ENCODE measurements around the gene PALM. TPM values are rescaled to one million over a fixed set of nuclear protein-coding genes. Genes with fewer than 3 reads are reported as not detected.

The PALM gene
- total and polyA plus RNA-seq, 5 experiments from 2014 or later = not detected

- H3K27ac Mint-ChIP-seq = peak overlapping the region in 4 of 10 donors; percentile 17 to 91 (median 74)
- no peaks in the 10 kb centered on the region for H3K9me3 Mint-ChIP-seq
- peak overlapping the region in 4 of 10 donors; percentile 14 to 47 (median 39) for H3K4me3 Mint-ChIP-seq
- POLR2A ChIA-PET = no interaction called here
- ATAC-seq (no peak), DNase-seq (no peak)
- H3K27me3 Mint-ChIP-seq = peaks cover 0 to 14% (median 6%) of the 10 kb centered on the region in 5 donors
- peaks cover 0 to 12% (median 7%) of the 10 kb centered on the region in 4 donors for H3K4me1 Mint-ChIP-seq
- no peaks in the 10 kb centered on the region for H3K36me3 Mint-ChIP-seq
These were observed 79.9 kb downstream of the PALM start for GRCh38 chr19:788686-788982.

GRCh38 chr19:788983-789700 is 80.4 kb downstream of the PALM start:
- peaks cover 0 to 14% (median 6%) of the 10 kb centered on the region in 5 donors for H3K27me3 Mint-ChIP-seq
- H3K4me1 Mint-ChIP-seq = peaks cover 0 to 12% (median 7%) of the 10 kb centered on the region in 4 donors
- ATAC-seq = peak; percentile 22 to 58
- DNase-seq = no peak
- H3K36me3 Mint-ChIP-seq = no peaks in the 10 kb centered on the region
- peak overlapping the region in 3 of 10 donors; percentile 14 to 47 (median 42) for H3K4me3 Mint-ChIP-seq
- POLR2A ChIA-PET = no interaction called here
- peak overlapping the region in 6 of 10 donors; percentile 17 to 91 (median 72) for H3K27ac Mint-ChIP-seq
- H3K9me3 Mint-ChIP-seq = no peaks in the 10 kb centered on the region

GRCh38 chr19:789701-790060 is 80.9 kb downstream of the PALM start:
- Mint-ChIP-seq H3K36me3 (no peaks in the 10 kb centered on the region), H3K4me3 (peak overlapping the region in 1 of 10 donors; percentile 30), H3K9me3 (no peaks in the 10 kb centered on the region), H3K27me3 (peaks cover 0 to 14% (median 6%) of the 10 kb centered on the region in 5 donors), H3K4me1 (peaks cover 0 to 12% (median 7%) of the 10 kb centered on the region in 4 donors), H3K27ac (peak overlapping the region in 3 of 10 donors; percentile 11 to 77 (median 37))
- ATAC-seq (no peak), DNase-seq (no peak)
- POLR2A ChIA-PET = no interaction called here

GRCh38 chr19:791007-791566 is 82.4 kb downstream of the PALM start:
- Mint-ChIP-seq H3K4me1 (peaks cover 0 to 12% (median 7%) of the 10 kb centered on the region in 4 donors), H3K27me3 (peaks cover 0 to 14% (median 6%) of the 10 kb centered on the region in 5 donors), H3K36me3 (no peaks in the 10 kb centered on the region), H3K9me3 (no peaks in the 10 kb centered on the region), H3K27ac (peak overlapping the region in 1 of 10 donors; percentile 24), H3K4me3 (no peak overlapping the region)
- DNase-seq = no peak
- no peak for ATAC-seq
- POLR2A ChIA-PET = interaction anchor here (0.6 kb wide), 1 partner anchor 31 kb away, joined by 3 read pairs; no protein-coding TSS in a partner anchor

GRCh38 chr19:791567-792305 is 83.0 kb downstream of the PALM start:
- no peak for ATAC-seq
- peaks cover 2 to 12% (median 9%) of the 10 kb centered on the region in 4 donors for H3K4me1 Mint-ChIP-seq
- H3K36me3 Mint-ChIP-seq = no peaks in the 10 kb centered on the region
- H3K9me3 Mint-ChIP-seq = no peaks in the 10 kb centered on the region
- POLR2A ChIA-PET = interaction anchor here (0.6 kb wide), 1 partner anchor 30 kb away, joined by 3 read pairs; no protein-coding TSS in a partner anchor
- peaks cover 0 to 14% (median 6%) of the 10 kb centered on the region in 5 donors for H3K27me3 Mint-ChIP-seq
- no peak overlapping the region for H3K4me3 Mint-ChIP-seq
- DNase-seq = no peak
- H3K27ac Mint-ChIP-seq = no peak overlapping the region

GRCh38 chr19:792306-792885 is 83.7 kb downstream of the PALM start:
- Mint-ChIP-seq H3K4me1 (peaks cover 4 to 13% (median 11%) of the 10 kb centered on the region in 4 donors), H3K27ac (no peak overlapping the region), H3K27me3 (peaks cover 0 to 14% (median 6%) of the 10 kb centered on the region in 5 donors), H3K9me3 (no peaks in the 10 kb centered on the region), H3K4me3 (no peak overlapping the region), H3K36me3 (no peaks in the 10 kb centered on the region)
- DNase-seq (no peak), ATAC-seq (no peak)
- POLR2A ChIA-PET = interaction anchor here (0.6 kb wide), 1 partner anchor 796 kb away, joined by 9 read pairs; no protein-coding TSS in a partner anchor

- Mint-ChIP-seq H3K27ac (no peak overlapping the region), H3K9me3 (no peaks in the 10 kb centered on the region)
- POLR2A ChIA-PET = no interaction called here
These were observed 85.1 kb downstream of the PALM start for GRCh38 chr19:793806-794205.

GRCh38 chr19:795073-795611 is 86.4 kb downstream of the PALM start:
- DNase-seq (no peak), ATAC-seq (no peak)
- H3K36me3 Mint-ChIP-seq = peaks cover 0 to 9% (median 0%) of the 10 kb centered on the region in 3 donors
- no peak overlapping the region for H3K27ac Mint-ChIP-seq
- peak overlapping the region in 4 of 10 donors; percentile 2 to 42 (median 22) for H3K4me3 Mint-ChIP-seq
- POLR2A ChIA-PET = interaction anchor here (0.6 kb wide), 2 partner anchors 78 to 350 kb away, joined by 3 read pairs; no protein-coding TSS in a partner anchor
- no peaks in the 10 kb centered on the region for H3K9me3 Mint-ChIP-seq
- H3K27me3 Mint-ChIP-seq = peaks cover 0 to 6% (median 0%) of the 10 kb centered on the region in 5 donors
- peaks cover 8 to 21% (median 16%) of the 10 kb centered on the region in 4 donors for H3K4me1 Mint-ChIP-seq

More at GRCh38 chr19:793806-794205, 85.1 kb downstream of the PALM start:
- Mint-ChIP-seq H3K4me3 (no peak overlapping the region), H3K36me3 (no peaks in the 10 kb centered on the region), H3K27me3 (peaks cover 0 to 13% (median 6%) of the 10 kb centered on the region in 5 donors), H3K4me1 (peaks cover 6 to 16% (median 11%) of the 10 kb centered on the region in 4 donors)
- DNase-seq (no peak), ATAC-seq (no peak)

- ATAC-seq = no peak
- H3K9me3 Mint-ChIP-seq = no peaks in the 10 kb centered on the region
- no peak overlapping the region for H3K27ac Mint-ChIP-seq
- H3K27me3 Mint-ChIP-seq = peaks cover 0 to 3% (median 0%) of the 10 kb centered on the region in 5 donors
- H3K36me3 Mint-ChIP-seq = peaks cover 0 to 15% (median 0%) of the 10 kb centered on the region in 3 donors
- POLR2A ChIA-PET = interaction anchor here (0.6 to 2.2 kb wide), 5 partner anchors 8 to 349 kb away, joined by 3 to 7 read pairs (median 4); partner anchors contain the start of gene RNF126
- DNase-seq = no peak
- H3K4me1 Mint-ChIP-seq = peaks cover 13 to 27% (median 23%) of the 10 kb centered on the region in 4 donors
- H3K4me3 Mint-ChIP-seq = peak overlapping the region in 8 of 10 donors; percentile 2 to 96 (median 14)
These were observed 87.2 kb downstream of the PALM start for GRCh38 chr19:795691-796581.

GRCh38 chr19:796692-797527 is 88.2 kb downstream of the PALM start, which contains the start of gene PTBP1:
TSS of gene PTBP1 (plus strand) at chr19:797452. CDS start at chr19:797498, 46 bp downstream.
- POLR2A ChIA-PET = interaction anchor here (0.6 to 2.5 kb wide), 9 partner anchors 9 to 379 kb away, joined by 3 to 10 read pairs (median 5); partner anchors contain the start of genes ARHGAP45, KISS1R, MED16 and RNF126
- Mint-ChIP-seq H3K9me3 (no peaks in the 10 kb centered on the region), H3K36me3 (peaks cover 0 to 15% (median 0%) of the 10 kb centered on the region in 3 donors), H3K27me3 (no peaks in the 10 kb centered on the region), H3K27ac (peak within 1 kb of the TSS; percentile 88 to 96 (median 94)), H3K4me3 (peak within 1 kb of the TSS; percentile 88 to 97 (median 95)), H3K4me1 (peaks cover 17 to 37% (median 33%) of the 10 kb centered on the region in 4 donors)
- DNase-seq (peak; percentile 97 to 100 (median 100)), ATAC-seq (peak; percentile 84 to 87)
